PC-3 (cell line): ENCODE data around the gene OBSL1.

Source experiments
- CTCF ChIP-seq: fragments of 300-600 bp; sonication (generic); conservative IDR thresholded peaks from 2 replicates; pipeline ENCODE4 v1.5.1; 2017; ENCODE audit warnings: antibody characterized with exemption, low read depth, mild to moderate bottlenecking, low read length
- EZH2 ChIP-seq: fragments of 300-600 bp; sonication (generic); IDR thresholded peaks from one replicate; pipeline ENCODE4 v1.6.1; 2017; ENCODE audit warnings: antibody characterized with exemption, mild to moderate bottlenecking, low read length; ENCODE audit not compliant: unreplicated experiment
- EZH2phosphoT487 ChIP-seq: fragments of 300-600 bp; sonication (generic); IDR thresholded peaks from 2 replicates; pipeline ENCODE4 v1.6.1; 2018; ENCODE audit warnings: mild to moderate bottlenecking, antibody characterized with exemption, low read length, borderline replicate concordance

GRCh38 chr2:219506802-219507526, 64.4 kb downstream of the OBSL1 start:
- TF ChIP-seq CTCF (no peak), EZH2 (no peak), EZH2phosphoT487 (no peak)
